ENCODE results near the gene RAB17.
"Not testable (repeated sequence)": the region's sequence is repeated elsewhere in the genome, so short reads cannot be mapped to it uniquely, and the experiment has no call there.

Gene RAB17

DNA sequence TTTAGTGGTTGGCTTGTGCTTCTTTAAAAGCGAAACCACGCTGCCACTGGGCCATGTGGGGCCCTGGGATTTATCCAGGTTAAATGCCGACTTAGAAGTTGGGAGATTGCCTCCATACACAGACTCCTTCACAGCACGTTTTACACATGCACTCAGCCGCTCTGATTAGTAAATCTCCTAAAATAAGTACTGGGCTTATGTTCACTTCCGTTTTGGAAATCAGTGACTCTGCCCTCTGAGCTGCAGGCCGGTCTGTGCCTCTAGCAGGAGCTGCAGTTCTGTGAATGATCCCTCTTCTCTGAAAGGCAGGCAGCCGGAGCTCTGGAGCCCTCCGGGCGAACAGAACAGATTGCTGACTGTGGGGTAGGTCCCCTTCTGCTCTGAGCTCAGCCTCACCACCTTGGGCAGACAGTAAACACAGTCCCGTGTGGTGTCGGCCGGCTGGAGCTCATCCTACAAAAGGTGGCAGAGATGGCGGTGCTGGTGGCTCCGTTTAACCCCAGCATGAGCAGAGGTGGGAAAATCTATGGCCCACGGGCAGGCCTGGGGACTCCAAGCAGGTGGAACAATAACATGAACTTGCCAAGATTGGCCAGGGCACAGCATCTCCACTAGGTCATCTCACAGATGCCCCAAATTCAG lies 9.8 kb upstream of the RAB17 start:
- in situ Hi-C loops (cut with MboI; ENCODE audit: low sequenced_read_pairs), result no loop called here

DNA sequence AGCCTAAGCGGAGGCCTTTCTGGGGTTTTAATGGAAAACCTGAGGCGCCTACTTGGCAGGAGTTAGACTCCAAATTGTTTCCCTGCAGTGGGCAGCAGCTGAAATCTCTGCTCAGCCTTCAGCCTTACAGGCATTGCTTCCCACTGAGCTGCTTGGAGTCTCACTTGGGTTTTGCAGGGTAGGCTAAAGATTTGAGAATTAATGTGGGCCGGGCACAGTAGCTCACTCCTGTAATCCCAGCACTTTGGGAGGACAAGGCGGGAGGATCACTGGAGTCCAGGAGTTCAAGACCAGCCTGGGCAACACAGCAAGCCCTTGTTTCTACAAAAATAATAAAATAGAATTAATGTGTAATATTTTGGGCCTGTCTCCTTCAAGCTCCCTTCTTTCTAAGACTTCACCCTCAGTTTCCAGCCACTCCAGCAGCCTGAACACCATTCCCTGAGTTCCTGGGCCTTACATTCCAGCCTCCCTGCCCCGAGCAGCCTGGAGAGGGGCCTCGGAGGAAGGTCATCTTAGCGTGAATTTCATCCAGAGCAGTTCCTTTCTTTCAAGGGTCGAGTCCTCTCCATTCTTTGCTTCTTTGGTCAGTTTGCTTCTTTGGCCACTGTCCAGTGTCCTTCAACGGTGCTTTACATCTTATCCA lies 9.1 kb upstream of the RAB17 start:
- in situ Hi-C loops (cut with MboI; ENCODE audit: low sequenced_read_pairs), result no loop called here

DNA sequence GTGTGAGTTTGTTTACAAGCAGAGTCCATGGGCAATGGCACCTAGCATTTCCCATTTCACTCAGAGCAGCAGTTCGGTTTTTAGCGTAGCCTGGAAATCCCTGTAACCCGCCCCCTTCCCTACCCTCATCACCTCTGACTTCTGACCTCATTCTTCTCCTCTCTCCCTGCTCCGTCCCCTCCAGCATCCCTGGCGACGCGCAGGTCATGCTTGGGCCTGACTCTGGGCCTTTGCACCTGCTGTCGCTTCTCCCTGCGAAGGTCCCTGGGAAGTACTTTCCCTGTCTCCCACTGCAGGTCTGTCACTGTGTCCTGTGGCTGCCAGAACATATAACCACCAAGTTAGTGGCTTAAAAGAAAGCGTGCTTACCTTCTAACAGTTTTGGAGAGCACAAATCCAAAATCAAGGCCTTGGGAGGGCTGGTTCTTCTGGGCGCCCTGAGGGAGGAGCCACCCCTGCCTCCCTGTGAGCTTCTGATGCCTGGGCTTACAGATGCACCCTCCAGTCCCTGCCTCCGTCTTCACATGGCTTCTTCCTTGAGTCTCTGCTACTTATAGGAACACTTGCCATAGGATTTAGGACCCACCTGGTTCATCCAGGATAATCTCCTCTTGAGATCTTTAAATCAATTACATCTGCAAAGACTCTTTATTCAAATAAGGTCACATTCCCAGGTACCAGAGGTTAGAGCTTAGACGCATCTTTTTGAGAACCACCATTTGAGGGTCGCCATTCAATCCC lies 8.1 kb upstream of the RAB17 start:
- in situ Hi-C loops (cut with MboI; ENCODE audit: low sequenced_read_pairs), result no loop called here

DNA sequence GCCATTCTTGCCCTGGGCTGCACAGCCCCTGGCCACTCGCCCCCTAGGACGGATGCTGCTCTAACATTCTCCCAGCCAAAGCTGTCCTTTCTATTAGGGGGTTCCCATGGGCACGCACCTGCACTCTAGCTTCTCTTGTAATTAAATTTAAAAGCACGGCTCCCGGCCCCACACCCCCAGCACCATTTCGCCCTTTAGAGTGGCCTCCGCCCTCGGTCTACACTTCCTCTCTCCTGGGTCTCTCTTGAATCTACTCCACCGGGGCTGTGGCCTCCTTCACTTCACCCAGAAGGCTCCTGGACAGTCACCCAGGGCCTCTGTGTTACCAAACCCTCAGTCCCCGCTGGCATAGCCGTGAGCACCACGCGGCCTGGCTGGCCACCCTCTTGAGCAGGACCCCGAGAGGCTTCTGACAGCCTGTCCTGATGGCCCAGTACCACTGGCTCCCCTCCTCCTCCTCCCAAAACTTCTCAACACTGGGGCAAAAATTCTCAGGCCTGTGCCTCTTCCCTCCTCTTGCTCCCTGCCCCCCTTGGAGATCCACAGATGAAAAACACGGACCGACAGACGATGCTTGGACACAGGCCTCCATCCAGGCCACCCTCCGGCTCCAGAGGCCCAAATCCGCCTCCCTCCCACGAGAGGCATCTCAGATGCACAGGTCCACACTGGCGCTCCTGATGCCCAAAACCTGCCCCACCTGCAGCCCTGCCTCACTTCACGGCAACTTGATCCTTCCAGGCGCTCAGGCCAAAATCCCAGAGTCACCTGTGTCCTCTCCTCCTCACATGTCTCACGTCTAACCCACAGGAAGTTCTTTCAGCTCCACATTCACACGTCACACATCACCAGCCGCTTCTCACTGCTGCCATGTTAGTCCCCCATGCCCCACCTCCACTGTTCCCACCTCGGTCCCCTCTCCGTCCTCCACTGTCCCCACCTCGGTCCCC lies 6.9 kb upstream of the RAB17 start:
- in situ Hi-C loops (cut with MboI; ENCODE audit: low sequenced_read_pairs), result no loop called here

DNA sequence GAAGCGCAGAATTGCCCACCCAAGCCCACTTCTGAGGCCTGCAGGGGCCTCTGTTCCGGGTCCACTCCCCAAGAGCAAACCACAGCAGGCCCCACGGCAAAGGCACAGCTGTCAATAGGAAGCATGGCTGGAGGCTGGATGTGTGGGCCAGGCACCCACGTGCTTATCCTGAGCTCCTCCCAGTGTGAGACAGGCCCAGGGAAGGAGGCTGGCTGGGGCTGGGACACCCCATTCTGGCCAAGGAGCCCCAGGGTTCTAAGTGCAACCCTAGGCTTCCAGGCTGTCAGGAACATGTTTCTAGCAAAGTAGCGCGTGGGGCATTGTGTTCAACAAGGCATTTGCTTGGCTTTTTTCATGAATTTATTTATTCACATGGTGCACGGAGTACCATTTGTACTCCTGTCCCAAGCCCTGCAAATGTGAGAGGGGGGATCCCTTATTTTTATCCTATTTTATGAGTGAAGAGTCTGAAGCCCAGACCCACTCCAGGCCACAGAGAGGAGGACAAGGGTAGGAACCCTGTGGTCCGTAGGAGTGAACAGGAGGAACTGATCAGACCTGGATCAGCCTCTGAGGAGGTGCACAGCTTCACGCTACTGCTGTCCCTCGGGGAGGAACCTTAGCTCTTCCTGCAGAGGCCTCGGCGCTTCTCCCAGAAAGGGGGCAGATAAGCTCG lies 6.1 kb upstream of the RAB17 start:
- in situ Hi-C loops (cut with MboI; ENCODE audit: low sequenced_read_pairs), result no loop called here

DNA sequence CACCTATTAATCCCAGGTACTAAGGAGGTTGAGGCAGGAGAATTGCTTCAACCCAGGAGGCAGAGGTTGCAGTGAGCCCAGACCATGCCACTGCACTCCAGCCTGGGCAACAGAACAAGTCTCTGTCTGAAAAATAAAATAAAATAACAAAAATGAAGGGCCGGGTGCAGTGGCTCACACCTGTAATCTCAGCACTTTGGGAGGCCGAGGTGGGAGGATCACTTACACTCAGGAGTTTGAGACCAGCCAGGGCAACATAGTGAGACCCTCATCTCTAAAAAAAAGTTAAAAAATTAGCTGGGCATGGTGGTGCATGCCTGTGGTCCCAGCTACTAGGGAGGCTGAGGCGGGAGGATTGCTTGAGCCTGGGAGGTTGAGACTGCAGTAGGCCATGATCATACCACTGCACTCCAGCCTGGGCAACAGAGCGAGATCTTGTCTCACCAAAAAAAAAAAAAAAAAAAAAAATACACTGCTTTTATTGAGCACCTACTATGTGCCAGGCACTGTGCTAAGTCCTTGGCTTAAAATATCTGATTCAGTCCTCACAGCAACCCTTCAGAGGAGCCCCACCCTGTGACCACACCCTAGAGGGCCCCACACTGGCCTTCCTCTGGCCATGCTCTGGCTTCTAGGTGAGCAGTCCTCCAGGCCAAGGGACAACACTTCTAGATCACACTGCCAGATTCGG lies 5.4 kb upstream of the RAB17 start:
- in situ Hi-C loops (cut with MboI; ENCODE audit: low sequenced_read_pairs), result not testable (repeated sequence)

DNA sequence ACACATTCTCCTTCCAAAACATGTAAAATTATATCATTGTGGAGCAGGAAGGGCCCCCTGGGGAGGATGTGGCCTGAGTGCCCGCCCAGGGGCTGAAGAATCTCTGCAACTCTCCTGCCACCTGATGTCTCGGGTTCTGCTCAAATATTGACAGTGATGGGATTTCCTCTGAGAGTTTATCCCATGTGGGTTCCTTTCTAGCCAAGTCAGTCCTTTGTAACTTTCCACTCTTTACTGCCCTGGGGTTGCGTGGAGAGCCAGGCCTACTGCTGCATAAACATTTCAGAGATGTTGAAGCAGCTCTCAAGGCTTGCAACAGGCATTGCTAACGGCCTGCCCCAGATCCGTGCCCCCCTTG lies 4.0 kb upstream of the RAB17 start:
- in situ Hi-C loops (cut with MboI; ENCODE audit: low sequenced_read_pairs), result no loop called here

DNA sequence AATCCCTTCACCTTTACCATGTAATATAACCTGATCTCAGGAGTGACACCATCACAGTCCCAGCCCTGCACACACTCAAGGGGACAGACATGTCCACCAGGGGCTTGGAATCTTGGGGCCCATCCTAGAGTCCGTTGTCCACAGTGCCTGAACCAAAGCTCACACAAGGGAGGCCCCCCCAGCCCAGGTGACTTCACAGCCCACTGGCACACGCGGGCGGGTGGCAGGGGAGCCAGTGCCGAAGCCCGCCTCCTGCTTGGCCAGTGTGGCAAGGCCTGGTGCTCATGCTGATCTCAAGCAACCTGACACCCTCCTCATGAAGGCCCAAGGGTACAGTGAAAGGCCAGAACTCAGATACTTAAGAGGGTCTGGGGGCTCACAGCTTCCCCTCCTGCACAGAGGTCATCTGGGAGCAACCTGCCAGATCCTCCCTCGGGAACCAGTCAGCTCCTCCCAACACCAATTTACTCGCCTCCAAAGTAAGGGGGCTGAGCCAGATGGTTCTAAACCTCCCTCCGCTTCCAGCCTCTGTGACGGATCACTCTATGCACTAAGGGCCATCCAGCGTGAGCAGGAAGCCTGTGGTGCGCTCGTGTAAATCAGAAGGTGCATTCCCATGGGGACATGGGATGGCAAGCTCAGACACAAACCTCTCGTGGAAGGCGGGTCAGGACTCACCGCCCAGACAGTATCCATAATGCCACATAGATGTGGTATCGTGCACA lies 3.2 kb upstream of the RAB17 start:
- in situ Hi-C loops (cut with MboI; ENCODE audit: low sequenced_read_pairs), result no loop called here

DNA sequence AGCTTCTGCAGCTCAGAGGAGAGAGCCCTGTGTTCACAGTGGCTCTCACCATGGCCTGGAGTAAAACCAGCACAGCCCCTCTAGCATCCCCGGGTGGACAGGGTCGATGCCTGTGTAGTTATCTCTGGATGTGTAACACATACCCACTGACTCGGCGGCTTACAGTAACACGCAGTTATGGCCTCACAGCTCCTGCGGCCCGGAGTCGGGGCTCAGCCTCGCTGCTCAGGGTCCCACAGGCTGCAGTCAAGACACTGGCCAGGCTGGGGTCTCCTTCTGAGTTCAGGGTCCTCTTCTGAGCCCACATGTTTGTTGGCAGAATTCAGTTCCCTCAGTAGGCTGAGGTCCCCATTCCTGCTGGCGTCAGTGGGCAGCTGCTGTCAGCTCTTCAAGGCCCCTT lies 2.5 kb upstream of the RAB17 start:
- in situ Hi-C loops (cut with MboI; ENCODE audit: low sequenced_read_pairs), result no loop called here

DNA sequence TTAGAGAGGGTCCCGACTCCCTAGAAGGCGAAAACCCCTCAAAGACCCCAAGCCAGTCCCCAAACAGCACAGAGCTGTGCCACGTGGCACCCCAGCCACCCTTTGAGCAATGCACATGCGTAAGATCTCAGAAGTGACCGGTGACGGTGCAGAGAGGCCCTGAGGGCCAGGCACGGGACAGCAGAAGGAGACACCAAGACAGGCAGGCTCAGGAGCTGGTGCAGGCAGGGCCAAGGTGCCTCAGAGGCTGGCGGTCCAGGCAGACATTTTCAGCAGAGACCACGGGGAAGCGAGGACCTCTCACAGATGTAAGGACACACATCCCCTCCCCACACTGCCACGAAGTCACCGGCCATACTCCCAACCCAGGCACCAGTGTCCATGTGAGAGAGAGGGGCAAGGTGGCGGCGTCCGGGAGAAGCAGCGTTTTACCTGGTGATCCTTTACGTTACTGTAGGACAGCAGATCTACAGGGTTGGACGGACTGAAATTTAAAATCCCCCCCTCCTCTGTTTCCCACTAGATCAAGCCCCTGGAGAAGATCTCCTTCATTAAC lies 2.0 kb upstream of the RAB17 start:
- in situ Hi-C loops (cut with MboI; ENCODE audit: low sequenced_read_pairs), result no loop called here

DNA sequence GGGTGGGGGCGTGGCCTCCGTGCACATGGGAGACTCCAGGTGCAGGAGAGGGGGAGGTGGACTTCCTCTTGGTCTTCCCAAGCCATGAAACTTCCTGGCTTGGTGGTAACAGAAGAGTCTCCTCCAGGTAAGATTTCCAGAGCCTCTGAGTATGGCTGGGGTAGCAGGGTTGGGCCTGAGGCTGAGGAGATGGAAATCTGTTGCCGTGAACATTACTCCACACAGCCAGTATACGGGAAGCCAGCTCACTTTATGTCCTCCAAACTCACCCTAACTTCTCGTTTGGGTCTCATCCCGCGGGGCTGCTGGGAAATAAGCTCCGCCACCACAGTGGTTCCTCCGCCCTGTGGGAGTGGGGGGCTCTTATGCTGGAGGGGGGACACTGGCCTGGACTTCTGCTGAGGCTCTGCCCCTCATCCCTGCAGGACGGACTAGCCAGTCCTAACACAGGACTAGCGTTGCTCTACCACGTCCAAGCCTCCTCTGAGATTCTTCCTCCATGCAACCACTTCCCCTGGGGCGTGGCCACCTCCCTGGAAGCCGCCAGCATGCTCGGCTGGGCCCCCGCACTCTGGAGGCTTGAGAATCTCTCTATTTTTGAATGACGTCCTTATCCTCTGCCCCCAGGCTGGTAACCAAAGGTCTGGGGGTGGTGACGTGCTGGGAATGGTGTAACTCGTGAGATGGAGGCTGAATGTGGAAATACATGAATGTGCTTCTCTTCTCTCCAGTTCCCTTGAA lies 777 bp upstream of the RAB17 start:
- in situ Hi-C loops (cut with MboI; ENCODE audit: low sequenced_read_pairs), result no loop called here

DNA sequence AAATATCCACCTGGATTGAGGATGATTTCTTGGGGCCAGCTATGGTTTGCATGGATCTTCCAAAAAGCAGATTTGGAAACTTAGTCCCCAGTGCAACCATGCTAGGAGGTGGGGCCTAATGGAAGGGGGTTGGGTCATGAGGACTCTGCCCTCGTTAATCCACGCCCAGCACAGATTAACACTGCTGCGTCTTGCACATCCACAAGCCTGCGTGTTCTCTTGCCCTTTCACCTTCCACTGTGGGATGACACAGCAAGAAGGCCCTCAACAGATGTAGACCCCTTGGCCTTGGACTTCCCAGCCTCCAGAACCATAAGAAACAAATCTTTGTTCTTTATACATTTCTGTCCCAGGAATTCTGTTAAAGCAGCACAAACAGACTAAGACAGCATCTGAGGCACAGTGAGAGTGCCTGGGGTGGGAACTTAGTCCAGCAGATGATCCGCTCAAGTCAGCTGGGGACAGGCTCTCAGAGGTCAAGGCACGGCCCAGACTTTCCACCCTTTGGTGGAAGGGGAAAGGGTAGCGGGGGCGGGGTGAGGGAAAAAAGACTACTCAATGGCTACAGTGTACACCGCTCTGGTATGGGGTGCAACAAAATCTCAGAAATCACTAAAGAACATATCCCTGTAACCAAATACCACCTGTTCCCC lies 2.4 kb downstream of the RAB17 start:
- in situ Hi-C loops (cut with MboI; ENCODE audit: low sequenced_read_pairs), result no loop called here

DNA sequence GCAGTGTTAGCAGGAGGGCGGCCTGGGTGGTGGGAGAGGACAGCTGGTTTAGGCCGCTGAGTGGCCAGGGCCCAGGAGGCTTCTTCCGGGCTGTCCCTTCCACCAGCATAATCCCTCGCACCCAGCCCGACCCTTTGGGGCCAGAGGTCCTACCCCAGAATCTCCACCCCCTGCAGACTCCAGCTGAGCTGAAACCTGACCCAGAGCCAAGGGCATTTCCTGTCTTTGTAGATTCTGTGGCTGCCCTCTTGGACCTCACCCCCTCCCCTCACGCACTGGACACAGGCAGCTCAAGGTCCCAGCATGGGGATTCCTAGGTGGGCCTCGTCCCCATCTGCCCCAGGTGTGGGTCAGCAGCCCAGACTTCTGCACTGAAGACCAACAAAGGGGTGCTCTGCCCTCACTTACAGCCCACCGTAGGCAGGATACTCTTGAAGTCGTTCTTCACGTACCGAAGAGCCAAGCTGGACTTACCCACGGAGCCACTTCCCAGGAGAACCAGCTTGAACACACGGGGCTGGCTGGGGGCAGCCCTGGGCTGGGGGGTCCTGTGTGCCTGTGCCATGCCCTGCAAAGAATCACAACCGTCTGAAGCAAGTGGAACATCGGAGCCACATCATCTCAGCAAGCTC lies 4.8 kb downstream of the RAB17 start:
- in situ Hi-C loops (cut with MboI; ENCODE audit: low sequenced_read_pairs), result no loop called here

DNA sequence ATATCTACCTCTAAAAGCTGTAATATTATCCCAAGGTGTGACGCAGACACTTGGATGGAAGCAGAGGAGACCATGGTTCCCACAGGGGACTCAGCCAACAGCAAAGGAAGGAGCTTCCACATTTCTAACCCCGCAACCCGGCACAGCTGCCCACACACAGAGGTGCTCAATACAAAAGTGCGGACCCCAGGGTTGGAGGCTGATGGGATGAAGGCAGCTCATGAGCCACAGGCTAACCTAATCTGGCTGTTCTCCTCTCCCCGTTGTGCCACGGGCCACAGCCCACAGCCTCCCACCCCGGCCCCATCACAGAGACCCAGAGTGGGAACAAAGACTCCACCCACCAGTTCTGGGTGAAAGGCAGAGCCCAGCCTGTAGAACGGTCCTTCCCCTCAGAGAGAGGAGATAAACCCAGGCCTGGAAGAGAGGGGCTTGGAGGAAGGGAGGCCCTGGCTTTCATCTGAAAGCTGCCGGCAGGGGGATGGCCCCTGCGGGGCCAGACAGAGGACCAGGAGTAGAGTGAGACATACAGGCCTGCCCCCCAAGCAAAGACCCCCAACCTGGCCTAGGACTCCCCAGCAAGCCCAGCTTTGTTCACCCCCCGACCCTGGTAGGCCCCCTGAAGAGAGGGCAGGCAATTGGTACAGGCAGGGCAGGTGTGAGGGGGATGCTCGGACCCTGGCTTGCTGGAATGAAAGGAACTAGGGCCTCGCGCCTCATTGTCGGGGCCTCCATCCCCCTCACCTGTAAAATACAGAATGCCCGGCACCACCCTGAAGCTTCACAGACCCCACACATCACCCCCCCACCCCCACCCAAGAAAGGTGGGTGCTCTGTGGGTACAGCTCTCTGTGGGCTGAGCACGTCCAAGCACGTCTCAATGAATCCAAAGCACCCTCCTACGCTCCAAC lies 6.9 kb downstream of the RAB17 start:
- in situ Hi-C loops (cut with MboI; ENCODE audit: low sequenced_read_pairs), result no loop called here

DNA sequence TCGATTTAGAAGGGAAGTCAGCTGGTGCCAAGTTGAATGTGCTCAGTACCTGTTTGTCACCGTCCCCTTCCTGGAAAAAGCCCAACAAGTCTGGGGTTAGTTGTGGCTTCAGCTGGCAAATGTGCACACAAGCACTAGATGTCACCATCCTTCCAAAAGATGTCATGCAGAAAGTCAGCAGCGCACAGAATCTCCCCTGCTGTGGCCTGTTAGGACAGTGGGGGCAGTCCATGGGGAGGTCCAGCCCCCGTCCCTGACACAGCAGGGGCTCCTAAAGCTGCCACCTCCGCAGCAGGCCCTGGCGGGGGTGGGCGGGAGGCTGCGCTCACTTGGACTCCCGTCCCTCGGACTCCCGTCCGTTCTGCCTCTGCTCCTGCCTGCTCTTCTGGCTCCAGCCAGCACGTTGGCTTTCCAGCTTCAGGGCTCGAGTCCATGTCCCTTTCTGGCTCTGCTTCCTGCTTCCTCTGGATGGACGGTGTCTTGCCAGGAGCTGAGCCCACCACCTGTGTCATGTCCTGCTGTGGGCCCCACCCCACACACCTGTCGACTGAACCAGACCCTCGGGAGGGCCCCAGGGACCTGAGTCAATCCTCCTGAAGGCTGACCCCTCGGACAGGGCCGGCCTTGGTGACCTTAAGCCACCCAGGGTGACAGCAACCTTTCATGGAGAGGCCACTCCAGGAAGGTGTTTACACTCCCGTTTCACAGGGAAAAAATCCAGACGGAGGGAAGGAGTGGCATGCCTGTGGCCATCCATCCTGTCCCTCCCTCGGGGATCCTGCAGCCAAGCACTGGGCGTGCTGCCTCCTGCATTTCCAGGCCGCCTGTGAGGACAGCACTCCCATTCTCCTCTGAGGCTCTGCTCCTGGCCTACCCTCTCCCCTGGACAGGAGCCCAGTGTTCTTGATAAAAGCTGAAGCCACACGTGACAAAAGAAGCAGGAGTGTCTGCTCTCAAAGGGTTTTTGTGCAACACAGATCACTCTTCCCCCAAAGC lies 8.5 kb downstream of the RAB17 start:
- in situ Hi-C loops (cut with MboI; ENCODE audit: low sequenced_read_pairs), result no loop called here

All from HL-60/S4 (cell line).